HEK293 (cell line): Measurements from ENCODE around the gene GATC.

Source experiments
- AEBP2 ChIP-seq: fragments of 450-650 bp; formaldehyde crosslinking; IDR thresholded peaks from 2 replicates; pipeline ENCODE4 v1.5.1; 2016; ENCODE audit warnings: missing biosample characterization, missing genetic modification characterization, borderline replicate concordance
- BCL11B ChIP-seq: fragments of 450-650 bp; formaldehyde crosslinking; IDR thresholded peaks from 2 replicates; pipeline ENCODE4 v1.5.1; 2016; ENCODE audit warnings: low read depth, missing biosample characterization, missing genetic modification characterization
- EGR2 ChIP-seq: fragments of 450-650 bp; formaldehyde crosslinking; IDR thresholded peaks from 2 replicates; pipeline ENCODE4 v1.5.1; 2016; ENCODE audit warnings: low read depth, missing biosample characterization, missing genetic modification characterization
- IKZF3 ChIP-seq: fragments of 450-650 bp; IDR thresholded peaks from 2 replicates; pipeline ENCODE4 v1.5.0; 2018; ENCODE audit warnings: missing biosample characterization, mild to moderate bottlenecking, missing genetic modification characterization, moderate library complexity
- KLF1 ChIP-seq: fragments of 450-650 bp; formaldehyde crosslinking; IDR thresholded peaks from 2 replicates; pipeline ENCODE4 v1.5.1; 2016; ENCODE audit warnings: missing biosample characterization, missing genetic modification characterization
- KLF8 ChIP-seq: fragments of 450-650 bp; formaldehyde crosslinking; IDR thresholded peaks from 2 replicates; pipeline ENCODE4 v1.5.1; 2016; ENCODE audit warnings: missing biosample characterization, missing genetic modification characterization
- PRDM4 ChIP-seq: fragments of 450-650 bp; formaldehyde crosslinking; IDR thresholded peaks from 2 replicates; pipeline ENCODE4 v1.5.1; 2017; ENCODE audit warnings: missing biosample characterization, missing genetic modification characterization
- PRDM6 ChIP-seq: fragments of 450-650 bp; formaldehyde crosslinking; IDR thresholded peaks from 2 replicates; pipeline ENCODE4 v1.5.1; 2017; ENCODE audit warnings: missing biosample characterization, missing genetic modification characterization
- SALL2 ChIP-seq: fragments of 450-650 bp; formaldehyde crosslinking; IDR thresholded peaks from 2 replicates; pipeline ENCODE4 v1.5.0; 2017; ENCODE audit warnings: missing biosample characterization, mild to moderate bottlenecking, missing genetic modification characterization, borderline replicate concordance
- TRIM28 ChIP-seq: IDR thresholded peaks from 2 replicates; pipeline ENCODE4 v1.6.1; 2011; ENCODE audit warnings: low read length, control low read depth, borderline replicate concordance
- ZBTB8A ChIP-seq: fragments of 450-650 bp; formaldehyde crosslinking; IDR thresholded peaks from 2 replicates; pipeline ENCODE4 v1.5.1; 2016; ENCODE audit warnings: missing biosample characterization, missing genetic modification characterization
- ZFP41 ChIP-seq: fragments of 450-650 bp; formaldehyde crosslinking; IDR thresholded peaks from 2 replicates; pipeline ENCODE4 v1.5.1; 2016; ENCODE audit warnings: missing biosample characterization, missing genetic modification characterization, borderline replicate concordance
- ZNF132 ChIP-seq: fragments of 450-650 bp; formaldehyde crosslinking; IDR thresholded peaks from 2 replicates; pipeline ENCODE4 v1.5.1; 2017; ENCODE audit warnings: missing biosample characterization, missing genetic modification characterization, borderline replicate concordance
- ZNF354C ChIP-seq: fragments of 450-650 bp; formaldehyde crosslinking; IDR thresholded peaks from 2 replicates; pipeline ENCODE4 v1.5.1; 2016; ENCODE audit warnings: missing biosample characterization, missing genetic modification characterization, low read depth, borderline replicate concordance
- ZNF366 ChIP-seq: fragments of 450-650 bp; formaldehyde crosslinking; conservative IDR thresholded peaks from 2 replicates; pipeline ENCODE4 v1.5.1; 2016; ENCODE audit warnings: missing biosample characterization, missing genetic modification characterization
- ZNF37A ChIP-seq: fragments of 450-650 bp; IDR thresholded peaks from 2 replicates; pipeline ENCODE4 v1.5.1; 2018; ENCODE audit warnings: missing biosample characterization, missing genetic modification characterization
- ZNF398 ChIP-seq: fragments of 450-650 bp; formaldehyde crosslinking; IDR thresholded peaks from 2 replicates; pipeline ENCODE4 v1.5.1; 2017; ENCODE audit warnings: missing biosample characterization, missing genetic modification characterization
- ZNF449 ChIP-seq: fragments of 450-650 bp; formaldehyde crosslinking; IDR thresholded peaks from 2 replicates; pipeline ENCODE4 v1.5.1; 2017; ENCODE audit warnings: missing biosample characterization, mild to moderate bottlenecking, missing genetic modification characterization, moderate library complexity
- ZNF48 ChIP-seq: fragments of 450-650 bp; formaldehyde crosslinking; IDR thresholded peaks from 2 replicates; pipeline ENCODE4 v1.5.1; 2016; ENCODE audit warnings: missing biosample characterization, missing genetic modification characterization
- ZNF530 ChIP-seq: fragments of 450-650 bp; formaldehyde crosslinking; IDR thresholded peaks from 2 replicates; pipeline ENCODE4 v1.5.1; 2016; ENCODE audit warnings: low read depth, missing biosample characterization, missing genetic modification characterization
- ZNF548 ChIP-seq: fragments of 450-650 bp; formaldehyde crosslinking; IDR thresholded peaks from 2 replicates; pipeline ENCODE4 v1.5.1; 2016; ENCODE audit warnings: missing biosample characterization, missing genetic modification characterization
- ZNF549 ChIP-seq: fragments of 450-650 bp; IDR thresholded peaks from 2 replicates; pipeline ENCODE4 v1.5.1; 2018; ENCODE audit warnings: missing biosample characterization, missing genetic modification characterization, mild to moderate bottlenecking, inconsistent platforms, moderate library complexity
- ZNF555 ChIP-seq: fragments of 450-650 bp; formaldehyde crosslinking; conservative IDR thresholded peaks from 2 replicates; pipeline ENCODE4 v1.5.1; 2017; ENCODE audit warnings: missing biosample characterization, mild to moderate bottlenecking, missing genetic modification characterization, inconsistent platforms
- ZNF558 ChIP-seq: fragments of 450-650 bp; formaldehyde crosslinking; IDR thresholded peaks from 2 replicates; pipeline ENCODE4 v1.5.1; 2016; ENCODE audit warnings: missing biosample characterization, missing genetic modification characterization
- ZNF571 ChIP-seq: fragments of 450-650 bp; formaldehyde crosslinking; IDR thresholded peaks from 2 replicates; pipeline ENCODE4 v1.5.0; 2017; ENCODE audit warnings: missing biosample characterization, missing genetic modification characterization
- ZNF692 ChIP-seq: fragments of 450-650 bp; formaldehyde crosslinking; IDR thresholded peaks from 2 replicates; pipeline ENCODE4 v1.5.1; 2016; ENCODE audit warnings: missing biosample characterization, missing genetic modification characterization
- ZNF747 ChIP-seq: fragments of 450-650 bp; formaldehyde crosslinking; IDR thresholded peaks from 2 replicates; pipeline ENCODE4 v1.5.1; 2016; ENCODE audit warnings: missing biosample characterization, missing genetic modification characterization
- ZNF768 ChIP-seq: fragments of 450-650 bp; formaldehyde crosslinking; IDR thresholded peaks from 2 replicates; pipeline ENCODE4 v1.5.1; 2018; ENCODE audit warnings: missing biosample characterization, mild to moderate bottlenecking, missing genetic modification characterization
- ZSCAN23 ChIP-seq: fragments of 450-650 bp; formaldehyde crosslinking; IDR thresholded peaks from 2 replicates; pipeline ENCODE4 v1.5.1; 2016; ENCODE audit warnings: missing biosample characterization, missing genetic modification characterization

Gene GATC

GRCh38 chr12:120489018-120489417 is 42.8 kb downstream of the GATC start (continued):
- TF ChIP-seq ZNF692 (tag by site-specific recombination) (0 out of 2 replicates have a peak, but pooled peaks have one; percentile 32), ZNF354C (no peak), ZNF48 (tag by site-specific recombination) (no peak), ZNF555 (tag by site-specific recombination) (no peak), KLF8 (peak; percentile 22; the same call in 1 of the 2 replicates), ZNF449 (tag by site-specific recombination) (no peak), ZNF37A (tag by site-specific recombination) (no peak), ZNF549 (no peak), ZSCAN23 (no peak), IKZF3 (tag by site-specific recombination) (0 out of 2 replicates have a peak, but pooled peaks have one; percentile 50), ZFP41 (tag by site-specific recombination) (no peak), PRDM6 (tag by site-specific recombination) (peak; percentile 53; the same call in 1 of the 2 replicates), PRDM4 (tag by site-specific recombination) (no peak), ZNF398 (tag by site-specific recombination) (no peak), ZNF747 (tag by site-specific recombination) (no peak), ZBTB8A (tag by site-specific recombination) (no peak), KLF1 (tag by site-specific recombination) (0 out of 2 replicates have a peak, but pooled peaks have one; percentile 23), ZNF530 (tag by site-specific recombination) (no peak), ZNF558 (tag by site-specific recombination) (peak; percentile 93), BCL11B (tag by site-specific recombination) (no peak), SALL2 (no peak), ZNF548 (tag by site-specific recombination) (no peak), EGR2 (tag by site-specific recombination) (no peak), ZNF768 (tag by site-specific recombination) (no peak), ZNF366 (peak; percentile 67), ZNF132 (no peak), AEBP2 (no peak), ZNF571 (no peak), TRIM28 (no peak)
